Measurements from ENCODE around the gene ISX.

ISX gene

DNA sequence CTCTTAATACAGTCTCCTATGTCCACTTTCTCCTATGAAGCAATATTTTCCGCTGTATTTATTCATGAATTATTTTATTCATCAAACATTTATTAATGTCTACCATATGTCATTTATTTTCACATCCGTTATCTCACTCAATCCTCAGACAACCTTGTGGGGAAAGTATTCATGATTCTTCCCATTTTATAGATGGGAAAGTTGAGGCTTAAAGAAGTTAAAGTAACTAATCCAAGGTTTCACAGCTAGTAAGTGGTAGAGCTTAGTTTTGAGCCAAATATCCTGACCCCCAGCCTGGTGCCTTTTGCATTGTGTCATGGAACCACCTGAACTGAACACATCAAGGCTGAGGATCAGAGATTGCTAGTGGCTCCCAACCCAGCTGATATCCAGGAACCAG lies 66.6 kb downstream of the ISX start:
- no peak overlapping the region for H3K4me3 ChIP-seq (ENCODE audit: low read depth, low read length)
- DNase-seq (ENCODE audit: low read depth) = no peak

DNA sequence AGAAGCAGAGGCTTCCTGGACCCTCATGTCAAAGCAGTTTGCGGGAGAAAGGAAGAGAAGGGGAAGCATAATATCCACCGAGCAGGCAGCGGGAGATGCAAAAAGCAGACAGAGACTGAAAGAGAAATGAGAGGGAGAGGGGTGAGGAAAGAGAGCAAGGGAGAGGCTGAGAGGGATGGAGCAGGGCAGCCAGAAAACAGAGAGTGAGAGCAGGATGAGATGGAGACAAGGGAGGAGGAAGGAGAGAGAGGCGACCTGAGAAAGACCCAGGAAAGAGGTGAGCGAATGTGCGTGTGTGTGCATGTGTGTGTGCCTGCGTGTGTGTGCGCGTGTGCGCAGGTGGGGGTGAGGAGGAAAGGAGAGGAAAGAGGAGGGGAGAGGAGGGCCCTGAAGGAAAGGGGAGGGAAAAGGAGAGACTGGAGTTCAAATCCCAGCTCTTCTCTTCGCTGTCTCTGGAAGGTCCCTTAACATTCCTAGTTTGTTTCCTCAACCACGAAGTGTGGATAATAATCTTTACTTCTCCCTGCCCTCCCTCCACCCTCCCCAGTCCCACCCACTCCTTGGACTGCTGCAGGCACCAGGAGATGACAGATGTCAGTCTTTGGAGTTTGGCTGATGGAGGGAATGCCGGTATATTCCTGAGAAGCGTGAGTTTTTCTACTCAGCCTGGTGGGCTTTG lies 67.9 kb downstream of the ISX start:
- TF ChIP-seq MYC (IDR thresholded peaks at IDR 0.05; ENCODE audit: low read depth, low read length) = no peak
- TF ChIP-seq CTCF (IDR thresholded peaks at IDR 0.05; ENCODE audit: low read depth, low read length) = no peak
- no peak for TF ChIP-seq MAX (IDR thresholded peaks at IDR 0.05; ENCODE audit: low read depth, low read length)
- TF ChIP-seq POLR2A (IDR thresholded peaks at IDR 0.05; ENCODE audit: extremely low read depth, insufficient read length) = no peak
- no peak overlapping the region for H3K4me3 ChIP-seq (ENCODE audit: low read depth, low read length)
- no peak for DNase-seq (ENCODE audit: low read depth)

More for the DNA sequence above, 66.6 kb downstream of the ISX start:
- TF ChIP-seq CTCF (IDR thresholded peaks at IDR 0.05; ENCODE audit: low read depth, low read length) = no peak
- no peak for TF ChIP-seq MAX (IDR thresholded peaks at IDR 0.05; ENCODE audit: low read depth, low read length)
- no peak for TF ChIP-seq MYC (IDR thresholded peaks at IDR 0.05; ENCODE audit: low read depth, low read length)
- TF ChIP-seq POLR2A (IDR thresholded peaks at IDR 0.05; ENCODE audit: extremely low read depth, insufficient read length) = no peak

DNA sequence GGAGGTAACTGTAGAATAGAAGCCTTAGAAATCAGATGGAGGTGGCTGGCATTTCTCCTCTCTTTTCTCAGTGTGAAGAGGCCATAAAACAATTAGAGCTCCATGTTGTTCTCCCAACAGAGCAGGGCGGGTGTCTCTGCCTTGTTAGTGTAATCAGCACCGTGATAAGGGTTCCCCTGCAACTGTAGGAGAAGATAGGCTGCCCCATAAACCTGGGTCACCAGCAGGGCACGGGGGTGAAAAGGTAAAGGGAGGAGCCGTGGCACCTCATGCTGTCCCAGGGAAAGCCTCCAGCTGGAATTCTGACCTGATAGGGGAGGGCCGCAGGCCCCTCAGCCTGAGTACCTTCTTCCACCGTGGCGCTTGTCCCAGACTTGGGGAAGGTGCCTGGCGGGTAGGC lies 68.7 kb downstream of the ISX start:
- no peak for TF ChIP-seq MYC (IDR thresholded peaks at IDR 0.05; ENCODE audit: low read depth, low read length)
- TF ChIP-seq MAX (IDR thresholded peaks at IDR 0.05; ENCODE audit: low read depth, low read length) = no peak
- no peak for TF ChIP-seq POLR2A (IDR thresholded peaks at IDR 0.05; ENCODE audit: extremely low read depth, insufficient read length)
- no peak for TF ChIP-seq CTCF (IDR thresholded peaks at IDR 0.05; ENCODE audit: low read depth, low read length)
- DNase-seq (ENCODE audit: low read depth) = no peak
- H3K4me3 ChIP-seq (ENCODE audit: low read depth, low read length) = no peak overlapping the region

- no peak for TF ChIP-seq MYC (IDR thresholded peaks at IDR 0.05; ENCODE audit: low read depth, low read length)
- no peak for TF ChIP-seq MAX (IDR thresholded peaks at IDR 0.05; ENCODE audit: low read depth, low read length)
- TF ChIP-seq POLR2A (IDR thresholded peaks at IDR 0.05; ENCODE audit: extremely low read depth, insufficient read length) = no peak
- no peak for TF ChIP-seq CTCF (IDR thresholded peaks at IDR 0.05; ENCODE audit: low read depth, low read length)
- no peak for DNase-seq (ENCODE audit: low read depth)
- no peak overlapping the region for H3K4me3 ChIP-seq (ENCODE audit: low read depth, low read length)
Observed at GRCh38 chr22:35135165-35135564, 69.2 kb downstream of the ISX start.

Data from NB4 (cell line).